ENCODE results near the gene MAST2. TPM values are rescaled to one million over a fixed set of nuclear protein-coding genes. Genes with fewer than 3 reads are reported as not detected.
"Not testable (repeated sequence)": the region's sequence is repeated elsewhere in the genome, so short reads cannot be mapped to it uniquely, and the experiment has no call there.

The MAST2 gene
- total RNA-seq, 1 donor from 2014 or later: 27.1 TPM

DNA sequence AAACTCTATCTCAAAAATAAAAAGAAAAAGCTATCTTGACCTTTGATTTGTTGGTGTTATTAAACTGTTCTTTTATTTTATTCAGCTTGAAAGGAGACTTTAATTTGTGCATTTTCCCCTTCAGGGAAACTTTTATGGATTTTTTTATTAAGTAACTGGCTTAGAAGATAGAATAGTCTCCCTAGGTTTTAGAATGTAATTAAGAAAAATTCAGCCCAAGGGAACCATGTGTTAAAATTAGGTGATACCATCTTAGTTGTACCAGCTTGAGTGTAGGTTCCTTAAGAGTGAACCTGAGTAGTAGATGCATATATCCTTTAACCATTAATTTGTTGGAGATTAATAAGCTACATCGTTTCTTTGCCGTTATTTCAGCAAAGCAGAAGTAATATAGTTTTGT is 11.4 kb downstream of the MAST2 start:
- no peak for DNase-seq (ENCODE audit: low spot score)

GRCh38 chr1:45815667-45816458 is 12.5 kb downstream of the MAST2 start:
- DNase-seq (ENCODE audit: low spot score): no peak

DNA sequence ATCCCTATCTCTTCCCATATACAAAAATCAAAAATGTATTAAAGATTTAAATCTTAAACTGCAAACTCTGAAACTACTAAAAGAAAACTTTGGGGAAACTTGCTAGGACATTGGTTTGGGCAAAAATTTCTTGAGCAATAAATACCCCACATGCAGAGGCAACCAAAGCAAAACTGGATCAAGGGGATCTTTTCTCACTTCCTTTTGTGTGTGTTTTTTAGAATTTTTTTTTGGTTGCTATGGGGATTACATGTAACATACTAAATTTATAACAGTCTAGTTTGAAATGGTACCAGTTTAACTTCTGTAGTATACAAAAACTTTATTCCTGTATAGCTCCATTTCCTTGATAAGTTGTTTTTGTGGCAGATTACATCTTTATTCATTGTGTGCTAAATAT is 16.8 kb downstream of the MAST2 start:
- no peak for DNase-seq (ENCODE audit: low spot score)

GRCh38 chr1:45820788-45821187 is 17.4 kb downstream of the MAST2 start:
- no peak for DNase-seq (ENCODE audit: low spot score)

GRCh38 chr1:45822644-45823043 is 19.2 kb downstream of the MAST2 start:
- no peak for DNase-seq (ENCODE audit: low spot score)

GRCh38 chr1:45824607-45825006 is 21.2 kb downstream of the MAST2 start:
- DNase-seq (ENCODE audit: low spot score): no peak

DNA sequence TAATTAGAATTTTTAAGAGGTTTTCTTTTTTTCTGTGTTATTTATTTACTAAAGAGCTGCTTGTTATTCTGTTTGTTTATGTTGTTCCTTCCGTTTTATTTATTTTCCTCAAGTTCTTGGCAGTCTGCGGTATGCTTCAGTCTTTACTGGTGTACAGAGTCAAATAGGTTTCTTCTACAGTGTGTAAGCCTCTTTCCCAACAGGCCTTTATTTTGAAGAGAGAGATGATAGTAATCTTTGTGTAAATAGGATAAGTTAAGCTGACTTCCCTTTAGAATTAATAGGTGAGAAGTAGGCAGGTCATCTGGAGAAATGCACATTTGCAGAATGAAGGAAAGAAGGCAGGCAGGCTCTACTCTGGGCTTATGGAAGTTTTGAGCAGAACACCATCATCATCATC is 23.8 kb downstream of the MAST2 start:
- no peak for DNase-seq (ENCODE audit: low spot score)

DNA sequence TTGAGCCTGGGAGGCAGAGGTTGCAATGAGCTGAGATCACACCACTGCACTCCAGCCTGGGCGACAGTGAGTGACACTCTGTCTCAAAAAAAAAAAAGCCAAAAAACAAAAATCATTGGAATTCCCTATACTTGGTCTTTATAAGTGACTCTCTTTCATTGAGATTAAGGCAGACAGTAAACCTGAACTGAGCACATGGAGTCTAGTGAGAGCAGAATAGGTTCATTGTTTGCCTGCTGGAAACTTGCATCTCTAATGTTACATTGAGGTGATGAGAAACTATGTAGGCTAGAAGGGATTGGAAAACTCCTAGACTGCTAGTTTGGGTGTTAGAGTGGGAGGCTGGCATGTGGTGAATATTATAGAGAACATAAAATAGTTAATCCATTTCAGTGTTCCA is 25.4 kb downstream of the MAST2 start:
- DNase-seq (ENCODE audit: low spot score): no peak

DNA sequence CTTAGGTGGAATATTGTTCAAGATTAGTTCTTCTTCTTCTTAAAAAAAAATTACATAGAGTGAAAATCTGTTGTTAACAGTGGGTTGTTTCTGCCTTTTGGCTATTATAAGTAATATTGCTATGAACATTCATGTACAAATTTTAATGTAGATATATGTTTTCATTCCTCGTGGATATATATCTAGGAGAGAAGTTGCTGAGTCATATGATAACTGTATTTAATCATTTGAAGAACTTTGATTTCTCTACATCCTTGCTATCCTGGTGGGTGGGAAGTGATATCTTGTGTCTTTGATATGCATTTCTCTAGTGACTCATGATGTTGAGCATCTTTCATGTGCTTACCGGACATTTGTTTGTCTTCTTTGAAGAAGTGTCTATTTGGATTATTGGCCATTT is 29.9 kb downstream of the MAST2 start:
- no peak for DNase-seq (ENCODE audit: low spot score)

GRCh38 chr1:45834689-45835088 is 31.3 kb downstream of the MAST2 start:
- no peak for DNase-seq (ENCODE audit: low spot score)

GRCh38 chr1:45836451-45836850 is 33.0 kb downstream of the MAST2 start:
- no peak for DNase-seq (ENCODE audit: low spot score)

DNA sequence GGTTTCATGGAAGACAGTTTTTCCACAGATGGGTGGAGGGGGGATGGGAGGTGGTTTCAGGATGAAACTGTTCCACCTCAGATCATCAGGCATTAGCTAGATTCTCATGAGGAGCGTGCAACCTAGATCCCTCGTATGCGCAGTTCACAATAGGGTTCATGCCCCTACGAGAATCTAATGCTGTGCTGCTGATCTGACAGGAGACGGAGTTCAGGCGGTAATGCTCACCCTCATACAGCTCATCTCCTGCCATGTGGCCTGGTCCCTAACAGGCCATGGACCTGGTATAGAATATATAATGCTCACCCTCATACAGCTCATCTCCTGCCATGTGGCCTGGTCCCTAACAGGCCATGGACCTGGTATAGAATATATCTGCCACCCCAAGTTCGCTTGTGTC is 33.4 kb downstream of the MAST2 start:
- not testable (repeated sequence) for DNase-seq (ENCODE audit: low spot score)

- not testable (repeated sequence) for DNase-seq (ENCODE audit: low spot score)
These were observed 34.9 kb downstream of the MAST2 start for GRCh38 chr1:45838322-45838721.

GRCh38 chr1:45840704-45841103 is 37.3 kb downstream of the MAST2 start:
- DNase-seq (ENCODE audit: low spot score): no peak

GRCh38 chr1:45842786-45843185 is 39.4 kb downstream of the MAST2 start:
- no peak for DNase-seq (ENCODE audit: low spot score)

DNA sequence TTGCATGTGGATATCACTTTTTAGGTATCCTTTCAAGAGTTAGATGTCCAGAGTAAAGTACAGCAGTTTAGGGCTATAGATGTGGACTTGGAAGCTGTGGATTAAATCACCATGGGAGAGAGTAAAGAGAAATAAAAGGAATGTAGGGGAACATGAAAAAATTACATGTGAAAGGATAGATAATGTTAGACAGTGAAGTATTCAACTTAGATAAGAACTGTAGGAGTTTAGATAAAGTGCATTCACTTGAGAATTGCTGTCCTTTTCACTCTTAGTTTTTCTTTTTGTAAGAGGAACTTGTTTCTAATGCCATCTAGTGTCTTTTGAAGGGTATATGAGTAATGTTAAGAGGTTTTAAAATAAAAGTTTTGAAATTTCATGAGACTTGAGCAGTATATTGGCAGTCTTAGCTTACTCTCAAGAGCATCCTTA is 40.1 kb downstream of the MAST2 start:
- no peak for DNase-seq (ENCODE audit: low spot score)

DNA sequence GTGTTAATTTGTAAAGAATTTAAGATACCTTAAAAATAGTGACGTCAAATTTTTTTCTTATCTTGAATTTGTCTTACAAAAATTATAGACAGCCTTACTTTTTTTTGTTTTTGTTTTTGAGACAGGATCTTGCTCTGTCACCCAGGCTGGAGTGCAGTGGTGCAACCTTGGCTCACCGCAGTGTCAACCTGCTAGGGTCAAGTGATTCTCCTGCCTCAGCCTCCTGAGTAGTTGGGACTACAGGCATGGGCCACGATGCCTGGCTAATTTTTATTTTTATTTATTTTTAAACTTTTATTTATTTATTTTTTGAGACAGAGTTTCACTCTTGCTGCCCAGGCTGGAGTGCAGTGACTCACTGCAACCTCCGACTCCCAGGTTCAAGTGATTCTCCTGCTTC is 40.6 kb downstream of the MAST2 start:
- not testable (repeated sequence) for DNase-seq (ENCODE audit: low spot score)

DNA sequence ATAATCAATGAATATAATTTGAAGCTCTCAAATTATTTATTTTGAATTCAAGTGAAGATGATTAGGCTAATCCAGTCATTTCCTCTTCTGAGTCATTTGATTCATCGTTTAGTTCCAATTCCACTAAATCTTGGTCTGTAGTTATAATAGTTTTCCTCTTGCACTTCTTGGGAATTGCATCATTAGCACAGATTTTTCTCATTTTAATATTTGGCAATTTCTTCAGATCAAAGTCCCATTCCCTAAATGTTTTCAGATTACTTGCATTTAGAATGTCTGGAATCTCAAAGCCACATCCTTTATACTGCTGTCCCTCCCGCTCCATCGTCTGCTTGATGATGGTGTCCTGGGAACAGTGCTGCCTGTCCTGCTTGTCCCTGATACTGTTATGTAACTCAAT is 43.5 kb downstream of the MAST2 start:
- DNase-seq (ENCODE audit: low spot score): no peak

DNA sequence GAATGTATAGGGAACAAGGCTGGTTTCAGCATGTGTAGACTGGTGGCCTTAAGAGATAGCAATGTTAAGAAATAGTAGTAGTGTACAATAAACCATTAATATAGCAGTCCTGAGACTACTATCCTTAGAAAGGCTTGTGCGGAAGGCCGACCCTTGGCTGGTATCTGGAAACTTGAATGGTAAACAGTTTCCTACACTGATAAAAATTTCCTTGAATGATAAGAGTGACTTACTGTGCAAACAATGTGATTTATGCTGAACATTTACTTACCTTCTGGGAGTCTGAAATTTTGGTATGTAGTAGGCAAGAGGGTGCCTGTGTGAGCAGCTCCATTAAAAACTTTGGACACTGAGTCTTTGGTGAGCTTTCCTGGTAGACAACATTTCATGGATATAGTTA is 44.7 kb downstream of the MAST2 start:
- no peak for DNase-seq (ENCODE audit: low spot score)

DNA sequence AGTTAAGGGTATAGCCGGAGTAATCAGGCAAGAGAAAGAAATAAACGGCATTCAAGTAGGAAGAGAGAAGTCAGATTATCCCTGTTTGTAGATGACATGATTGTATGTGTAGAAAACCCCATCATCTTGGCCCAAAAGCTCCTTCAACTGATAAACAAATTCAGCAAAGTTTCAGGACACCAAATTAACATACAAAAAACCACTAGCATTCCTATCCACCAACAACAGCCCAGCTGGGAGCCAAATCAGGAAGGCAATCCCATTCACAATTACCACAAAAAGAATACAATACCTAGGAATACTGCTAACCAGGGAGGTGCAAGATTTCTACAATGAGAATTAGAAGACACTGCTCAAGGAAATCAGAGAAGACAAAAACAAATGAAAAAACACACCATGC is 45.3 kb downstream of the MAST2 start:
- no peak for DNase-seq (ENCODE audit: low spot score)

DNA sequence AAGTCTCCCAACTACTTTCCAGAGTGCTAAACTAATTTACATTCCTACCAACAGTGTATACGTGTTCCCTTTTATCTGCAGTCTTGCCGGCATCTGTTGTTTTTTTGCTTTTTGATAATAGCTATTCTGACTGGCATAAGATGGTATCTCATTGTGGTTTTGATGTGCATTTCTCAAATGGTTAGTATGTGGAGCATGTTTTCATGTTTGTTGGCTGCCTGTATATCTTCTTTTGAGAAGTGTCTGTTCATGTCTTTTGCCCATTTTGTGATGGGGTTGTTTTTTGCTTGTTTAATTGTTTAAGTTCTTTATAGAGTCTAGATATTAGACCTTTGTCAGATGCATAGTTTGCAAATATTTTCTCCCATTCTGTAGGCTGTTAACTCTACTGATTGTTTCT is 46.6 kb downstream of the MAST2 start:
- no peak for DNase-seq (ENCODE audit: low spot score)

DNA sequence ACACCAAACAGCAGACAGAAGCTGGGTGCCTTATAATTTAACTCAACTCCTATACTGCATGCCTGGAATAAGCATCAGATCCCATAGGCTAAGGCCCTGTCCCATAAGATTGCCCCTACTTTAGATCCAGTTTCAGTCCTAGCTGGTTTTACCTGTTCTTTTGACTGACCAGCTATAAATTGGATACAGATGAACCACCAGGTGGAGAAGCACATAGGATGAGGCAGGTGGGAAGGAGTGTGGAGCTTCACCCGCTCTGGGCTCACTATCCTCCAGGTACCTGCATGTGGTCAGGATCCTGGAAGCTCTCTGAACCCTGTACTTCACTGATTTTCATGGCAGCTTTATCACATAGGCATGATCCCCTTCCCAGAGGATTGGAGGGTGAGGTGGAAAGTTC is 51.3 kb downstream of the MAST2 start:
- no peak for DNase-seq (ENCODE audit: low spot score)

GRCh38 chr1:45857101-45857700 is 53.8 kb downstream of the MAST2 start:
- no peak for DNase-seq (ENCODE audit: low spot score)
